HEK293 (cell line): ENCODE measurements around the gene LDHD.

Experiments
- SETDB1 ChIP-seq: IDR thresholded peaks from one replicate; pipeline ENCODE4 v1.6.1; 2017; ENCODE audit warnings: mild to moderate bottlenecking, low read length, moderate library complexity, mixed read lengths; ENCODE audit not compliant: insufficient read length
- TCF7L2 ChIP-seq: IDR thresholded peaks from 2 replicates; pipeline ENCODE4 v1.6.1; 2011; ENCODE audit warnings: low read depth, mild to moderate bottlenecking, inconsistent platforms, low read length, moderate library complexity, borderline replicate concordance
- YY1 ChIP-seq: fragments of 450-650 bp; formaldehyde crosslinking; IDR thresholded peaks from 2 replicates; pipeline ENCODE4 v1.5.1; 2018; ENCODE audit warnings: missing biosample characterization, missing genetic modification characterization
- ZNF23 ChIP-seq: fragments of 450-650 bp; formaldehyde crosslinking; IDR thresholded peaks from 2 replicates; pipeline ENCODE4 v1.5.1; 2016; ENCODE audit warnings: missing biosample characterization, missing genetic modification characterization, borderline replicate concordance
- ZNF274 ChIP-seq, 2 experiments: fragments of 200-500 bp in 1 of 2; fragments of 450-650 bp in 1 of 2; sonication (Bioruptor generic) in 1 of 2; formaldehyde crosslinking in 1 of 2; IDR thresholded peaks; 2 replicates each; pipeline versions ENCODE4 v1.5.1 to v1.6.1; 2014 to 2016; ENCODE audit warnings: borderline replicate concordance in 1 of 2, inconsistent platforms in 1 of 2, low read length in 1 of 2, missing biosample characterization in 1 of 2, missing genetic modification characterization in 1 of 2
- TF ChIP-seq, protein P1 (sequence below): fragments of 450-650 bp; formaldehyde crosslinking; IDR thresholded peaks from 2 replicates; pipeline ENCODE4 v1.5.1; 2016; ENCODE audit warnings: missing biosample characterization, missing genetic modification characterization
- TF ChIP-seq, protein P2 (sequence below): fragments of 450-650 bp; formaldehyde crosslinking; IDR thresholded peaks from 2 replicates; pipeline ENCODE4 v1.5.1; 2016; ENCODE audit warnings: missing biosample characterization, missing genetic modification characterization
- TF ChIP-seq, protein P3 (sequence below): fragments of 450-650 bp; formaldehyde crosslinking; IDR thresholded peaks from 2 replicates; pipeline ENCODE4 v1.5.1; 2016; ENCODE audit warnings: missing biosample characterization, missing genetic modification characterization
- TF ChIP-seq, protein P4 (sequence below): fragments of 450-650 bp; formaldehyde crosslinking; IDR thresholded peaks from 2 replicates; pipeline ENCODE4; 2016; ENCODE audit warnings: missing biosample characterization, missing genetic modification characterization

DNA sequence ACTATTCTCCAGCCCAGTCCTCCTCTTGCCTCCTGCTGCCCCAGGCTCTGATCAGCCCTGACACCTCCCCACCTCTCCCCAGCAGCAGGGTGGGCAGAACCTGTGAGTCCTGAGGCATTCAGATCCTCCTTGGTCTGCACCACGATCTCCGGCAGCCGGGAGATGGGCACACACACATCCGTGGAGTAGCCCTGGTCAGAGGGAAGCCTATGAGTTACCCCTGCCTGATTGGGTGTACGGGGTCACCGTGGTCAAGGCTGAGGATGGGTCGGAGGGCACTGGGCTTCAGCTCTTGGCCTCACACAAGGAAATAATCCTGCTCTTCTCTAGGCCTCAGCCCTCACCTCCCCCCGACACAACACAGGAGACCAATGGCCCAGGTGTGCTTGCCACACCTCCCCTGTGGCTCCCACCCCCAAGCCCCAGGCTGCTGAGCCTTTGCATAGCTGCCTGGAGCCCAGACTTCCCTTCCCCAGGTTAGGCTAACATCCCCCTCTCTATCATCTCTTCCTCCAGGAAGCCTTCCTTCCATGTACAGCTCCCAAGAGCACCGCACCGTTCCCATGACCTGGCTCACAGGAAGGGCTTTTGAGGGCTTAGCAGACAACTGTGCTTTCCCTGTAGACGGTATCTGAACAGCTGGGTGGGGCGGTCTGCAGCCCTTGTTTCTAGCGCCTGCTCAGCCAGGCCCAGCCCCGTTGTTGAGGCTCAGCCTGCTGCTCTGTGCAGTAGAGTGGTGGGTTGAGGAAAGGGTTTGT lies 3.7 kb downstream of the LDHD start:
- TF ChIP-seq YY1 (tag by site-specific recombination) = no peak
- TF ChIP-seq, protein P1, sequence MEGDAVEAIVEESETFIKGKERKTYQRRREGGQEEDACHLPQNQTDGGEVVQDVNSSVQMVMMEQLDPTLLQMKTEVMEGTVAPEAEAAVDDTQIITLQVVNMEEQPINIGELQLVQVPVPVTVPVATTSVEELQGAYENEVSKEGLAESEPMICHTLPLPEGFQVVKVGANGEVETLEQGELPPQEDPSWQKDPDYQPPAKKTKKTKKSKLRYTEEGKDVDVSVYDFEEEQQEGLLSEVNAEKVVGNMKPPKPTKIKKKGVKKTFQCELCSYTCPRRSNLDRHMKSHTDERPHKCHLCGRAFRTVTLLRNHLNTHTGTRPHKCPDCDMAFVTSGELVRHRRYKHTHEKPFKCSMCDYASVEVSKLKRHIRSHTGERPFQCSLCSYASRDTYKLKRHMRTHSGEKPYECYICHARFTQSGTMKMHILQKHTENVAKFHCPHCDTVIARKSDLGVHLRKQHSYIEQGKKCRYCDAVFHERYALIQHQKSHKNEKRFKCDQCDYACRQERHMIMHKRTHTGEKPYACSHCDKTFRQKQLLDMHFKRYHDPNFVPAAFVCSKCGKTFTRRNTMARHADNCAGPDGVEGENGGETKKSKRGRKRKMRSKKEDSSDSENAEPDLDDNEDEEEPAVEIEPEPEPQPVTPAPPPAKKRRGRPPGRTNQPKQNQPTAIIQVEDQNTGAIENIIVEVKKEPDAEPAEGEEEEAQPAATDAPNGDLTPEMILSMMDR (tag by site-specific recombination) = no peak
- no peak for TF ChIP-seq SETDB1
- TF ChIP-seq, protein P2, sequence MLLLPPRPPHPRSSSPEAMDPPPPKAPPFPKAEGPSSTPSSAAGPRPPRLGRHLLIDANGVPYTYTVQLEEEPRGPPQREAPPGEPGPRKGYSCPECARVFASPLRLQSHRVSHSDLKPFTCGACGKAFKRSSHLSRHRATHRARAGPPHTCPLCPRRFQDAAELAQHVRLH = no peak
- no peak for TF ChIP-seq ZNF23
- no peak for TF ChIP-seq ZNF274 (IDR thresholded peaks at IDR 0.05; ENCODE audit: low read length)
- TF ChIP-seq ZNF274 (tag by site-specific recombination; IDR thresholded peaks at IDR 0.05; ENCODE audit: borderline replicate concordance) = no peak
- TF ChIP-seq TCF7L2 = no peak
- TF ChIP-seq, protein P3, sequence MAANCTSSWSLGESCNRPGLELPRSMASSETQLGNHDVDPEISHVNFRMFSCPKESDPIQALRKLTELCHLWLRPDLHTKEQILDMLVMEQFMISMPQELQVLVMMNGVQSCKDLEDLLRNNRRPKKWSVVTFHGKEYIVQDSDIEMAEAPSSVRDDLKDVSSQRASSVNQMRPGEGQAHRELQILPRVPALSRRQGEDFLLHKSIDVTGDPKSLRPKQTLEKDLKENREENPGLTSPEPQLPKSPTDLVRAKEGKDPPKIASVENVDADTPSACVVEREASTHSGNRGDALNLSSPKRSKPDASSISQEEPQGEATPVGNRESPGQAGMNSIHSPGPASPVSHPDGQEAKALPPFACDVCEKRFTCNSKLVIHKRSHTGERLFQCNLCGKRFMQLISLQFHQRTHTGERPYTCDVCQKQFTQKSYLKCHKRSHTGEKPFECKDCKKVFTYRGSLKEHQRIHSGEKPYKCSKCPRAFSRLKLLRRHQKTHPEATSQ = no peak
- TF ChIP-seq, protein P4, sequence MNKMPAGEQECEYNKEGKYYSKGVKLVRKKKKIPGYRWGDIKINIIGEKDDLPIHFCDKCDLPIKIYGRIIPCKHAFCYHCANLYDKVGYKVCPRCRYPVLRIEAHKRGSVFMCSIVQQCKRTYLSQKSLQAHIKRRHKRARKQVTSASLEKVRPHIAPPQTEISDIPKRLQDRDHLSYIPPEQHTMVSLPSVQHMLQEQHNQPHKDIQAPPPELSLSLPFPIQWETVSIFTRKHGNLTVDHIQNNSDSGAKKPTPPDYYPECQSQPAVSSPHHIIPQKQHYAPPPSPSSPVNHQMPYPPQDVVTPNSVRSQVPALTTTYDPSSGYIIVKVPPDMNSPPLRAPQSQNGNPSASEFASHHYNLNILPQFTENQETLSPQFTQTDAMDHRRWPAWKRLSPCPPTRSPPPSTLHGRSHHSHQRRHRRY = no peak
